HCT116 (cell line): ENCODE results near the gene SLC6A11. TPM values are rescaled to one million over a fixed set of nuclear protein-coding genes. Genes with fewer than 3 reads are reported as not detected.

Experiments used
- ATAC-seq: fragments of 200-7000 bp; cut with Tn5 transposase; 2 replicates; pipeline ENCODE4 v1.9.1; 2020; ENCODE audit warnings: mild to moderate bottlenecking, moderate library complexity
- BruUV-seq: library from RNA; stranded (reverse); fragments of 400-500 nt; replicated peaks from 2 replicates; lab custom pipeline; 2021; lab: Mats Ljungman, UMichigan
- CTCF ChIA-PET: fragments of 300-600 bp; sonication (Branson Sonifier 250); formaldehyde crosslinking; loops from one replicate; lab custom pipeline; 2021; ENCODE audit warnings: antibody characterized with exemption; lab: Charles Lee
- POLR2A ChIA-PET: fragments of 300-600, 350-600 bp; sonication (Branson Sonifier 250); formaldehyde crosslinking; loops from one replicate; lab custom pipeline; 2021; ENCODE audit warnings: antibody characterized with exemption; lab: Charles Lee
- RAD21 ChIA-PET, 2 experiments: fragments of 300-600 bp; sonication (Branson Sonifier 250); formaldehyde crosslinking; loops; one replicate each; lab custom pipeline; 2023; ENCODE audit warnings: low total read pairs in 2 of 2; ENCODE audit not compliant: uncharacterized antibody in 2 of 2, unreplicated experiment in 2 of 2, low non-redundant PET in 1 of 2; lab: Charles Lee
- DNase-seq: peaks from one replicate; pipeline ENCODE4 v3.0.0-alpha.2; 2010; ENCODE audit warnings: low read depth, low spot score
- H2AFZ ChIP-seq: fragments of 200-600 bp; shearing (Covaris generic), sonication (generic); 2 replicates; pipeline ENCODE4 v1.6.1; 2017; ENCODE audit warnings: low read depth, mixed run types, mixed read lengths, antibody characterized with exemption, low read length; ENCODE audit not compliant: poor library complexity, severe bottlenecking
- H3K27ac ChIP-seq: 2 replicates; pipeline ENCODE4 v1.5.1; 2012; ENCODE audit warnings: low read depth, low read length
- H3K27me3 ChIP-seq: fragments of 200-600 bp; sonication (generic); 2 replicates; pipeline ENCODE4 v1.6.1; 2016; ENCODE audit warnings: mixed run types, low read length, mixed read lengths; ENCODE audit not compliant: insufficient read depth
- H3K36me3 ChIP-seq, 2 experiments: fragments of 200-500 bp in 1 of 2; fragments of 200-600 bp in 1 of 2; sonication (Bioruptor generic) in 1 of 2; sonication (generic) in 1 of 2; 2 replicates each; pipeline versions ENCODE4 v1.5.1 to v1.6.1; 2014 to 2016; ENCODE audit warnings: low read length in 2 of 2, inconsistent platforms in 1 of 2, mixed read lengths in 1 of 2, mixed run types in 1 of 2; ENCODE audit not compliant: insufficient read depth in 2 of 2, control insufficient read depth in 1 of 2
- H3K4me1 ChIP-seq, 2 experiments: fragments of 200-600 bp in 1 of 2; sonication (generic) in 1 of 2; 2 replicates each; pipeline versions ENCODE4 v1.5.1 to v1.6.1; 2012 to 2017; ENCODE audit warnings: low read length in 2 of 2, inconsistent platforms in 1 of 2, mild to moderate bottlenecking in 1 of 2, mixed read lengths in 1 of 2, mixed run types in 1 of 2, moderate library complexity in 1 of 2; ENCODE audit not compliant: insufficient read depth in 2 of 2, control insufficient read depth in 1 of 2
- H3K4me2 ChIP-seq: fragments of 200-600 bp; sonication (generic); 2 replicates; pipeline ENCODE4 v1.6.1; 2017; ENCODE audit warnings: mixed run types, low read length, mixed read lengths
- H3K4me3 ChIP-seq, 2 experiments: fragments of 200-600 bp in 1 of 2; sonication (generic) in 1 of 2; replicated peaks in 1 of 2; 2 replicates each; pipeline ENCODE4 v1.5.1; 2011 to 2016; ENCODE audit warnings: low read length in 2 of 2, control low read depth in 1 of 2, low read depth in 1 of 2, mild to moderate bottlenecking in 1 of 2, mixed read lengths in 1 of 2, mixed run types in 1 of 2
- H3K79me2 ChIP-seq: fragments of 200-600 bp; sonication (generic); 2 replicates; pipeline ENCODE4 v1.6.1; 2017; ENCODE audit warnings: mild to moderate bottlenecking, mixed run types, low read length, moderate library complexity, mixed read lengths; ENCODE audit not compliant: insufficient read depth
- H3K9ac ChIP-seq: fragments of 200-600 bp; sonication (generic); 2 replicates; pipeline ENCODE4 v1.6.1; 2016; ENCODE audit warnings: low read length, mixed read lengths
- H3K9me2 ChIP-seq: fragments of 200-600 bp; sonication (generic), shearing (Covaris generic); 2 replicates; pipeline ENCODE4 v1.6.1; 2017; ENCODE audit warnings: mixed run types, mild to moderate bottlenecking, moderate library complexity; ENCODE audit not compliant: insufficient read depth
- H3K9me3 ChIP-seq, 2 experiments: fragments of 200-500 bp in 1 of 2; fragments of 200-600 bp in 1 of 2; sonication (Bioruptor generic) in 1 of 2; sonication (generic) in 1 of 2; 2 replicates each; pipeline ENCODE4 v1.6.1; 2014 to 2017; ENCODE audit warnings: low read length in 2 of 2, mixed read lengths in 2 of 2, inconsistent platforms in 1 of 2, low read depth in 1 of 2, mild to moderate bottlenecking in 1 of 2, mixed run types in 1 of 2, moderate library complexity in 1 of 2; ENCODE audit not compliant: control insufficient read depth in 1 of 2, insufficient read depth in 1 of 2
- H4K20me1 ChIP-seq: fragments of 200-600 bp; sonication (generic), shearing (Covaris generic); 2 replicates; pipeline ENCODE4 v1.6.1; 2017; ENCODE audit warnings: mixed run types, mild to moderate bottlenecking, moderate library complexity; ENCODE audit not compliant: insufficient read depth
- CEBPB ChIP-seq: IDR thresholded peaks from 2 replicates; pipeline ENCODE4 v1.6.1; 2012; ENCODE audit warnings: low read depth
- EZH2phosphoT487 ChIP-seq: fragments of 200-600 bp; IDR thresholded peaks from 2 replicates; pipeline ENCODE4 v1.6.1; 2018; ENCODE audit warnings: antibody characterized with exemption, borderline replicate concordance
- JUND ChIP-seq: IDR thresholded peaks from 2 replicates; pipeline ENCODE4 v1.6.1; 2012
- RAD21 ChIP-seq: IDR thresholded peaks from 2 replicates; pipeline ENCODE4 v1.6.1; 2012; ENCODE audit warnings: low read depth, mild to moderate bottlenecking
- SIN3A ChIP-seq: IDR thresholded peaks from 2 replicates; pipeline ENCODE4 v1.6.1; 2012; ENCODE audit warnings: low read depth
- SP1 ChIP-seq: IDR thresholded peaks from 2 replicates; pipeline ENCODE4 v1.6.1; 2012; ENCODE audit warnings: low read depth
- SRF ChIP-seq: IDR thresholded peaks from 2 replicates; pipeline ENCODE4 v1.6.1; 2012; ENCODE audit warnings: low read depth
- YY1 ChIP-seq: IDR thresholded peaks from 2 replicates; pipeline ENCODE4 v1.6.1; 2011; ENCODE audit warnings: low read length, low read depth, moderate library complexity, mild to moderate bottlenecking; ENCODE audit not compliant: insufficient replicate concordance; ENCODE audit errors: extremely low read depth
- ZBTB33 ChIP-seq: IDR thresholded peaks from 2 replicates; pipeline ENCODE4 v1.6.1; 2011; ENCODE audit warnings: mild to moderate bottlenecking, low read length, moderate library complexity; ENCODE audit not compliant: insufficient replicate concordance; ENCODE audit errors: extremely low read depth
- ZFX ChIP-seq: fragments of 450-650 bp; IDR thresholded peaks from 2 replicates; pipeline ENCODE4 v1.6.1; 2017
- ZNF274 ChIP-seq: fragments of 200-500 bp; sonication (Bioruptor generic); IDR thresholded peaks from 2 replicates; pipeline ENCODE4 v1.6.1; 2014; ENCODE audit warnings: mild to moderate bottlenecking, low read depth, low read length, inconsistent platforms
- intact Hi-C: fragments of 100-400 bp; cut with micrococcal nuclease; formaldehyde crosslinking; loops from 2 replicates; pipeline ENCODE4 v1.10.0; 2022
- total RNA-seq: library from RNA; stranded (reverse); gene quantifications from one replicate; pipeline ENCODE4 v1.2.1, GENCODE V29; 2021; ENCODE audit not compliant: unreplicated experiment
- TF ChIP-seq, protein P1 (sequence below): IDR thresholded peaks from 2 replicates; pipeline ENCODE4 v1.6.1; 2012
- TF ChIP-seq, protein P2 (sequence below): IDR thresholded peaks from 2 replicates; pipeline ENCODE4 v1.6.1; 2012
- TF ChIP-seq, protein P3 (sequence below), 3 experiments: fragments of 200-600 bp in 1 of 3; sonication (generic) in 1 of 3; IDR thresholded peaks in 2 of 3; conservative IDR thresholded peaks in 1 of 3; 2 replicates each; pipeline ENCODE4 v1.5.1; 2012 to 2017; ENCODE audit warnings: low read depth in 2 of 3, low read length in 2 of 3, antibody characterized with exemption in 1 of 3, borderline replicate concordance in 1 of 3, control low read depth in 1 of 3, mild to moderate bottlenecking in 1 of 3, mixed read lengths in 1 of 3, mixed run types in 1 of 3, moderate library complexity in 1 of 3; ENCODE audit not compliant: insufficient read depth in 1 of 3

The SLC6A11 gene
- total RNA-seq, 1 experiment from 2014 or later, result not detected

DNA sequence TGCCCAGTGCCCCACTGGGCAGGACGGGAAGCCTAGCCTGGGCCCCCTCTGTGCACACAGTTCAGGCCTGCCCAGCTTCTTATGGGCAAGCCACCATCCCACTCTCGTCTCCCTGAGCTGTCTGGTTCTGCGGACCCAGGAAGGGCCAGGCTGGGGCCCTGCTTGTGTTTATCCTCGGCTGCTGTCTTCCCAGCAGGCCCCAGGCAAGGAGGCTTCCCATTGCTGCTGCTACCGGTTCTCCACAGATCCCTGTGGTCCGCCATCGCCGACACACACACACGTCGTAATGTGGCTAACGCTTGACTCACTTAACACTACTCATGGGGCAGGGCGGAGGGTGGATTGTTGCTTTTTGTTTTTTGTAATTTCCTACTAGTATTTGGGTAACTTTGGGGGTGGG lies 124.1 kb downstream of the SLC6A11 start:
- H3K27ac ChIP-seq, result no peak overlapping the region
- peaks cover 10% of the 10 kb centered on the region; the same call in 1 of the 2 replicates for H3K27me3 ChIP-seq
- H3K9me2 ChIP-seq, result no peaks in the 10 kb centered on the region
- H3K4me1 ChIP-seq, result no peaks in the 10 kb centered on the region
- H3K4me2 ChIP-seq, result no peak overlapping the region
- POLR2A ChIA-PET, result no interaction called here
- H3K9ac ChIP-seq, result no peak overlapping the region
- TF ChIP-seq SRF, result no peak
- TF ChIP-seq EZH2phosphoT487, result no peak
- TF ChIP-seq JUND, result no peak
- no peak for TF ChIP-seq CEBPB
- no peak for TF ChIP-seq ZFX
- TF ChIP-seq SP1, result no peak
- TF ChIP-seq, protein P1, sequence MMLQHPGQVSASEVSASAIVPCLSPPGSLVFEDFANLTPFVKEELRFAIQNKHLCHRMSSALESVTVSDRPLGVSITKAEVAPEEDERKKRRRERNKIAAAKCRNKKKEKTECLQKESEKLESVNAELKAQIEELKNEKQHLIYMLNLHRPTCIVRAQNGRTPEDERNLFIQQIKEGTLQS, result no peak
- TF ChIP-seq, protein P2, sequence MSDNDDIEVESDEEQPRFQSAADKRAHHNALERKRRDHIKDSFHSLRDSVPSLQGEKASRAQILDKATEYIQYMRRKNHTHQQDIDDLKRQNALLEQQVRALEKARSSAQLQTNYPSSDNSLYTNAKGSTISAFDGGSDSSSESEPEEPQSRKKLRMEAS, result no peak
- no peak for TF ChIP-seq ZNF274
- no peak for TF ChIP-seq YY1
- TF ChIP-seq, protein P3, sequence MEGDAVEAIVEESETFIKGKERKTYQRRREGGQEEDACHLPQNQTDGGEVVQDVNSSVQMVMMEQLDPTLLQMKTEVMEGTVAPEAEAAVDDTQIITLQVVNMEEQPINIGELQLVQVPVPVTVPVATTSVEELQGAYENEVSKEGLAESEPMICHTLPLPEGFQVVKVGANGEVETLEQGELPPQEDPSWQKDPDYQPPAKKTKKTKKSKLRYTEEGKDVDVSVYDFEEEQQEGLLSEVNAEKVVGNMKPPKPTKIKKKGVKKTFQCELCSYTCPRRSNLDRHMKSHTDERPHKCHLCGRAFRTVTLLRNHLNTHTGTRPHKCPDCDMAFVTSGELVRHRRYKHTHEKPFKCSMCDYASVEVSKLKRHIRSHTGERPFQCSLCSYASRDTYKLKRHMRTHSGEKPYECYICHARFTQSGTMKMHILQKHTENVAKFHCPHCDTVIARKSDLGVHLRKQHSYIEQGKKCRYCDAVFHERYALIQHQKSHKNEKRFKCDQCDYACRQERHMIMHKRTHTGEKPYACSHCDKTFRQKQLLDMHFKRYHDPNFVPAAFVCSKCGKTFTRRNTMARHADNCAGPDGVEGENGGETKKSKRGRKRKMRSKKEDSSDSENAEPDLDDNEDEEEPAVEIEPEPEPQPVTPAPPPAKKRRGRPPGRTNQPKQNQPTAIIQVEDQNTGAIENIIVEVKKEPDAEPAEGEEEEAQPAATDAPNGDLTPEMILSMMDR (IDR thresholded peaks at IDR 0.05 in 2 of 3, conservative IDR thresholded peaks at IDR 0.05 in 1 of 3; ENCODE audit: borderline replicate concordance in 1 of 3, insufficient read depth in 1 of 3, low read depth in 2 of 3, low read length in 2 of 3), result no peak
- TF ChIP-seq SIN3A, result no peak
- no peak for TF ChIP-seq ZBTB33
- TF ChIP-seq RAD21, result no peak
- TF ChIP-seq, all 23 proteins: peak for 0
- H3K4me3 ChIP-seq, result no peak overlapping the region
- BruUV-seq, result no TSS peak
- H4K20me1 ChIP-seq, result no peaks in the 10 kb centered on the region
- H3K36me3 ChIP-seq, result no peaks in the 10 kb centered on the region
- DNase-seq (no peak), ATAC-seq (no peak)
- H2AFZ ChIP-seq, result no peak overlapping the region
- peaks cover 0 to 8% of the 10 kb centered on the region in 2 experiments; a peak in 1 of 4 replicates for H3K9me3 ChIP-seq
- H3K79me2 ChIP-seq, result no peaks in the 10 kb centered on the region
- intact Hi-C loops, result loop anchor here (10.0 kb wide), 1 partner anchor 265 kb away; no protein-coding TSS in a partner anchor
- CTCF ChIA-PET, result no interaction called here
- RAD21 ChIA-PET, result no interaction called here
